GM20000 (cell line): Measurements from ENCODE around the gene KHDRBS2.

Source experiments
- DNase-seq: peaks from one replicate; pipeline ENCODE4 v3.0.0; 2012; ENCODE audit warnings: low spot score
- TF ChIP-seq, protein P1 (sequence below): IDR thresholded peaks from 2 replicates; pipeline ENCODE4 v1.5.1; 2012; ENCODE audit warnings: mild to moderate bottlenecking, control low read depth; ENCODE audit errors: extremely low read depth, missing control alignments

KHDRBS2 gene

DNA sequence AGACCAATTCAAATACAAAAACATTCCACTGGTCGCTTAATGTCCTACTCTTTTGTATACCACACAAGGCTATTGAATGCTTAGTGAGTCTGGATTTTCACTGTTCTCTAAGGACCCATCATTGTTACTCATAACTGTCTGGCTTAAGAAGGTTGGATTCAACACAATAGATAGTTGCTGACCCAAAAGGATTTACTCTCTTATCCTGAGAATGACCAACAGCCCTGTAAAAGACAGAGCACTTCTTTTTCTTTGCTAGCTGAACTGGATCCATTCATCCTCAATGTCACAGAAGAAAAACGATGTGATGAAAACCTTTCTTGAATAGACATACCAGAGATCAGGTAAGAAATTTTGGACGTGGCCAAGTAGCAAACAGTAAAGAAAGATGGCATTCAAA is 645.6 kb downstream of the KHDRBS2 start:
- TF ChIP-seq, protein P1, sequence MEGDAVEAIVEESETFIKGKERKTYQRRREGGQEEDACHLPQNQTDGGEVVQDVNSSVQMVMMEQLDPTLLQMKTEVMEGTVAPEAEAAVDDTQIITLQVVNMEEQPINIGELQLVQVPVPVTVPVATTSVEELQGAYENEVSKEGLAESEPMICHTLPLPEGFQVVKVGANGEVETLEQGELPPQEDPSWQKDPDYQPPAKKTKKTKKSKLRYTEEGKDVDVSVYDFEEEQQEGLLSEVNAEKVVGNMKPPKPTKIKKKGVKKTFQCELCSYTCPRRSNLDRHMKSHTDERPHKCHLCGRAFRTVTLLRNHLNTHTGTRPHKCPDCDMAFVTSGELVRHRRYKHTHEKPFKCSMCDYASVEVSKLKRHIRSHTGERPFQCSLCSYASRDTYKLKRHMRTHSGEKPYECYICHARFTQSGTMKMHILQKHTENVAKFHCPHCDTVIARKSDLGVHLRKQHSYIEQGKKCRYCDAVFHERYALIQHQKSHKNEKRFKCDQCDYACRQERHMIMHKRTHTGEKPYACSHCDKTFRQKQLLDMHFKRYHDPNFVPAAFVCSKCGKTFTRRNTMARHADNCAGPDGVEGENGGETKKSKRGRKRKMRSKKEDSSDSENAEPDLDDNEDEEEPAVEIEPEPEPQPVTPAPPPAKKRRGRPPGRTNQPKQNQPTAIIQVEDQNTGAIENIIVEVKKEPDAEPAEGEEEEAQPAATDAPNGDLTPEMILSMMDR: no peak
- DNase-seq: no peak
